ENCODE results near the gene ZIC4. TPM values are rescaled to one million over a fixed set of nuclear protein-coding genes. Genes with fewer than 3 reads are reported as not detected.

The ZIC4 gene
- polyA plus RNA-seq, 1 of the 3 experiments (the other 2 are of a cell fraction) = 1.3 TPM

GRCh38 chr3:147403511-147403910, 2.8 kb downstream of the ZIC4 start:
- WGBS (ENCODE audit: low lambda C conversion rate) = 44% methylated on average over 5 of the region's 5 CpGs
- Histone ChIP-seq H3K9me2 (no peaks in the 10 kb centered on the region), H3K79me2 (ENCODE audit: insufficient read depth) (peaks cover 4% of the 10 kb centered on the region; the same call in 1 of the 2 replicates), H3K4me2 (no peak overlapping the region), H4K20me1 (ENCODE audit: insufficient read depth) (no peaks in the 10 kb centered on the region), H2AFZ (ENCODE audit: low read depth) (no peak overlapping the region), H3K4me3 (ENCODE audit: low read depth in 2 of 2, low read length in 1 of 2) (no peak overlapping the region), H3K9ac (no peak overlapping the region), H3K27ac (ENCODE audit: low read depth in 2 of 2, low read length in 1 of 2) (no peak overlapping the region), H3K27me3 (ENCODE audit: insufficient read depth) (peaks cover 47% of the 10 kb centered on the region; the same call in 1 of the 2 replicates), H3K4me1 (ENCODE audit: control insufficient read depth in 1 of 2, insufficient read depth in 2 of 2, low read depth in 1 of 2, low read length in 1 of 2) (no peaks in the 10 kb centered on the region), H3K36me3 (replicated peaks in 1 of 2; ENCODE audit: control insufficient read depth in 1 of 2, insufficient read depth in 2 of 2, low read length in 1 of 2) (no peaks in the 10 kb centered on the region), H3F3A (replicated peaks; ENCODE audit: insufficient read depth) (no peaks in the 10 kb centered on the region), H3K9me3 (no peaks in the 10 kb centered on the region)
- ChIA-PET CTCF (no interaction called here), POLR2A (no interaction called here)
- DNase-seq = no peak
- TF ChIP-seq RAD21 (IDR thresholded peaks at IDR 0.05; ENCODE audit: low read length) (no peak), MEF2A (IDR thresholded peaks at IDR 0.05; ENCODE audit: borderline replicate concordance, low read depth) (no peak), SIN3A (IDR thresholded peaks at IDR 0.05; ENCODE audit: borderline replicate concordance, low read depth, low read length) (no peak), PBX3 (IDR thresholded peaks at IDR 0.05) (no peak), RCOR1 (IDR thresholded peaks at IDR 0.05; ENCODE audit: low read length) (no peak)

GRCh38 chr3:147402159-147402558, 4.2 kb downstream of the ZIC4 start:
- ChIA-PET POLR2A (no interaction called here), CTCF (no interaction called here)
- Histone ChIP-seq H3K9ac (no peak overlapping the region), H2AFZ (ENCODE audit: low read depth) (no peak overlapping the region), H3F3A (replicated peaks; ENCODE audit: insufficient read depth) (no peaks in the 10 kb centered on the region), H3K27ac (ENCODE audit: low read depth in 2 of 2, low read length in 1 of 2) (no peak overlapping the region), H3K4me1 (ENCODE audit: control insufficient read depth in 1 of 2, insufficient read depth in 2 of 2, low read depth in 1 of 2, low read length in 1 of 2) (no peaks in the 10 kb centered on the region), H3K4me2 (no peak overlapping the region), H3K9me2 (no peaks in the 10 kb centered on the region), H3K36me3 (replicated peaks in 1 of 2; ENCODE audit: control insufficient read depth in 1 of 2, insufficient read depth in 2 of 2, low read length in 1 of 2) (no peaks in the 10 kb centered on the region), H3K9me3 (no peaks in the 10 kb centered on the region), H3K79me2 (ENCODE audit: insufficient read depth) (peaks cover 4% of the 10 kb centered on the region; the same call in 1 of the 2 replicates), H4K20me1 (ENCODE audit: insufficient read depth) (no peaks in the 10 kb centered on the region), H3K27me3 (ENCODE audit: insufficient read depth) (peaks cover 40% of the 10 kb centered on the region; the same call in 1 of the 2 replicates), H3K4me3 (ENCODE audit: low read depth in 2 of 2, low read length in 1 of 2) (no peak overlapping the region)
- DNase-seq = no peak
- 50% methylated on average over 5 of the region's 5 CpGs for WGBS (ENCODE audit: low lambda C conversion rate)
- no peak for TF ChIP-seq ZBTB33 (IDR thresholded peaks at IDR 0.05; ENCODE audit: borderline replicate concordance, low read depth)
- no peak for TF ChIP-seq SMC3 (IDR thresholded peaks at IDR 0.05; ENCODE audit: low read depth, low read length)

- 44% methylated on average over 1 of the region's 1 CpG for WGBS (ENCODE audit: low lambda C conversion rate)
- ChIA-PET POLR2A (no interaction called here), CTCF (interaction anchor here (0.9 kb wide), 1 partner anchor 40 kb away, joined by 3 read pairs; no protein-coding TSS in a partner anchor)
- Histone ChIP-seq H3K9ac (no peak overlapping the region), H2AFZ (ENCODE audit: low read depth) (no peak overlapping the region), H4K20me1 (ENCODE audit: insufficient read depth) (no peaks in the 10 kb centered on the region), H3K27ac (ENCODE audit: low read depth in 2 of 2, low read length in 1 of 2) (no peak overlapping the region), H3K36me3 (replicated peaks in 1 of 2; ENCODE audit: control insufficient read depth in 1 of 2, insufficient read depth in 2 of 2, low read length in 1 of 2) (no peaks in the 10 kb centered on the region), H3K4me1 (ENCODE audit: control insufficient read depth in 1 of 2, insufficient read depth in 2 of 2, low read depth in 1 of 2, low read length in 1 of 2) (no peaks in the 10 kb centered on the region), H3K79me2 (ENCODE audit: insufficient read depth) (peaks cover 4% of the 10 kb centered on the region; the same call in 1 of the 2 replicates), H3F3A (replicated peaks; ENCODE audit: insufficient read depth) (no peaks in the 10 kb centered on the region), H3K4me2 (no peak overlapping the region), H3K9me2 (no peaks in the 10 kb centered on the region), H3K27me3 (ENCODE audit: insufficient read depth) (peaks cover 32% of the 10 kb centered on the region; the same call in 1 of the 2 replicates), H3K4me3 (ENCODE audit: low read depth in 2 of 2, low read length in 1 of 2) (no peak overlapping the region), H3K9me3 (no peaks in the 10 kb centered on the region)
- DNase-seq = no peak
- no peak for TF ChIP-seq POLR2AphosphoS5 (IDR thresholded peaks at IDR 0.05; ENCODE audit: low read depth, low read length)
- TF ChIP-seq ZBTB33 (IDR thresholded peaks at IDR 0.05; ENCODE audit: borderline replicate concordance, low read depth) = no peak
- TF ChIP-seq MAX (IDR thresholded peaks at IDR 0.05; ENCODE audit: low read depth) = no peak
- no peak for TF ChIP-seq ELF1 (IDR thresholded peaks at IDR 0.05)
- no peak for TF ChIP-seq TEAD4 (IDR thresholded peaks at IDR 0.05; ENCODE audit: borderline replicate concordance, insufficient read depth)
- no peak for TF ChIP-seq FOXM1 (IDR thresholded peaks at IDR 0.05; ENCODE audit: low read depth)
- TF ChIP-seq EP300 (IDR thresholded peaks at IDR 0.05; ENCODE audit: borderline replicate concordance in 1 of 2, low read depth in 1 of 2, low read length in 1 of 2) = no peak
- TF ChIP-seq PBX3 (IDR thresholded peaks at IDR 0.05) = no peak
- TF ChIP-seq RCOR1 (IDR thresholded peaks at IDR 0.05; ENCODE audit: low read length) = no peak
- TF ChIP-seq MXI1 (IDR thresholded peaks at IDR 0.05; ENCODE audit: low read depth, low read length) = no peak
- no peak for TF ChIP-seq SMC3 (IDR thresholded peaks at IDR 0.05; ENCODE audit: low read depth, low read length)
- TF ChIP-seq FOXJ3 (CRISPR knock-in tag; IDR thresholded peaks at IDR 0.05) = no peak
Observed at GRCh38 chr3:147401421-147401820, 4.9 kb downstream of the ZIC4 start.
